NCI-H1694 treated with DMSO at 0.1 percent for 48 hours (cell line): ENCODE data around the gene CRHR2.

ENCODE experiments used
- DNase-seq: peaks from one replicate; lab custom pipeline; 2025; lab: John Stamatoyannopoulos, UW

CRHR2 gene

GRCh38 chr7:30706908-30707307 lies 24.7 kb upstream of the CRHR2 start:
- no peak for DNase-seq

- no peak for DNase-seq
Observed at GRCh38 chr7:30706316-30706715, 24.1 kb upstream of the CRHR2 start.

DNA sequence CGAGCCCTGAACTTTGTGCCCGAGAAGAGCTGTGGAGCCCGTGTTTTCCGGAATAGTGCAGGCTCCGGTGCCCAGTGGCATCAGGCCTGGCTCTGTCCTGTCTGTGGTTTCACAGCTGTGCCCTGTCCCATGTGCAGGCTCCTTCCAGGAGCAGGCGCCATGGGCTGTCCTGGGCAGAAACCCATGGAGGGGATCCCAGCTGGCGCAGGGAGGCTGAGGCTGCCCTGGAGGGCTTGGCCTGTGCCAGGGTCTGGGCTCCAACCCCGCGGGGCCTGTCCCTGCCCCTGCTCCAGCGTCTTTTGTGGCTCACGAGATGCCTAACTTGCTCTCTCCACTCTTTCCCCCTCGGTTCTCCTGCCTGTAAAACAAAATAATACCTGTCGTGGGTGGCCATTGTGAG lies 23.3 kb upstream of the CRHR2 start:
- DNase-seq, result no peak

DNA sequence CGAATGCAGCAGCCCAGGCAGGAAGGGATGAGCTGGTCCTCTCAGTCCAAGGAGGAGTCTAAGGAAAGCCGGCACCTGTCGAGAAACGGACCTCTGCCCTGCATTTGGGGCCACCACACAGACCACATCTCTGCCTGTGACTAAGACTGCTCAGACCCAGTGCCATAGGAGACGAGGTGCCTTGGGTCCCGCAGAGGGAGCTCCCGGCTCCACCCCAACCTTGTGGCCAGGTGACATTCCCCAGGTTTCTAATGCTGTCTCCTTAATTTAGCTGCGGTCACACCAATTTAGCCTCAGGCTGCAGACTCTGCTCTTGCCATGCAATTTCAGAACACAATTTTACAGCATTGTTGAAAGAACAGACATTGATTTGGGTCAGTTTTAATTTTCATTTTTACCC lies 22.8 kb upstream of the CRHR2 start:
- DNase-seq, result no peak

DNA sequence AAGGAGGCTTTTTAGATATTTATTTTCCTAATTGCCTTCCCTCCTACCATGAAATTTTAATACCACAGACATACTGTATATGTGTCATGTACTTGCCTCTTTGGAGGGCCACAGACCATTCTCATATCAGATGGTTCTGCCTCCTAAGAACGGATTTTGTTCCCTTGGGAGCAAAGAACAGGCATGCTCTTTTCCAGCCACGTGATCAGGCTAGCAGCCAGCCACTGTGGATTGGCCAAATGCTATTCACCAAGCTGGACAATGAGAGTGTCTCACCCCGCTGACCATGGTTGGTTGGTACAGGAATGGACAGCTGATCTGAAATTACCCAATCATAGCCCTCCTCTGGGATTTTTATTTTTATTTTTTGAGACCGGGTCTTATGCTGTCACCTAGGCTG lies 21.5 kb upstream of the CRHR2 start:
- no peak for DNase-seq

DNA sequence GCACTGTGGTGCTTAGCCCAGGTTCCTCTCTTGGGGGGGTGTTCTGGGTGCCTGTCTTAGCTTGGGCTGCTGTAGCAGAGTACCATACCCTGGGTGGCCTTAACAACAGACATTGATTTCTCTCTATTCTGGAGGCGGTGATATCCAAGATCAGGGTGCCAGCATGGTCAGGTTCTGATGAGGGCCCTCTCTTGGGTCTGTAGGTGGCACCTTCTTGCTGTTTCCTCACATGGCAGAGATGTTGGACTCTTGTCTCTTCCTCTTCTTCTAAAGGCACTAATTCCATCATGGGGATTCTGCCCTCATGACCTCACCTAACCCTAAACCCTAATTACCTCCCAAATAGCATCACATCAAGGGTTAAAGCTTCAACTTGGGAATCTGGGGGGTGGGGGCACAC lies 19.9 kb upstream of the CRHR2 start:
- no peak for DNase-seq

DNA sequence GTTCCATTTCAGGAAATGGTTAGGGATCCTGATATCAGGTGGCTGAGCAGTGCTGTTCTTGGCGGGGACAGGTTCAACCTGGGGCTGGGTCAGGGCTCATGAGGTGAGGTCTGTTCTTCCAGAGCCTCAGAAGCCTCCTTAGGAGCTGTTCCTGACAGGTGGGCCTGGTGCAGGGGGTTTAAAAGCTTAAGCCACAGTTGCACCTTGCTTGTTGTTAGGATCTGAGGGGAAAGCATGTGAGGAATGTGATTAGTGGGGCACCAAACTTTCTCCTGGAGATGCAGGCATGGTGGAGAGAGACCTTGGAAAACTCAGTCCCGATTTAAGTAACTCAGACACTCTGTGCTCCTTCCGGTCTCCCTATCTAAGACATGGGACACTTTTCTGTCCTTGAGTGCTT lies 18.7 kb upstream of the CRHR2 start:
- no peak for DNase-seq

DNA sequence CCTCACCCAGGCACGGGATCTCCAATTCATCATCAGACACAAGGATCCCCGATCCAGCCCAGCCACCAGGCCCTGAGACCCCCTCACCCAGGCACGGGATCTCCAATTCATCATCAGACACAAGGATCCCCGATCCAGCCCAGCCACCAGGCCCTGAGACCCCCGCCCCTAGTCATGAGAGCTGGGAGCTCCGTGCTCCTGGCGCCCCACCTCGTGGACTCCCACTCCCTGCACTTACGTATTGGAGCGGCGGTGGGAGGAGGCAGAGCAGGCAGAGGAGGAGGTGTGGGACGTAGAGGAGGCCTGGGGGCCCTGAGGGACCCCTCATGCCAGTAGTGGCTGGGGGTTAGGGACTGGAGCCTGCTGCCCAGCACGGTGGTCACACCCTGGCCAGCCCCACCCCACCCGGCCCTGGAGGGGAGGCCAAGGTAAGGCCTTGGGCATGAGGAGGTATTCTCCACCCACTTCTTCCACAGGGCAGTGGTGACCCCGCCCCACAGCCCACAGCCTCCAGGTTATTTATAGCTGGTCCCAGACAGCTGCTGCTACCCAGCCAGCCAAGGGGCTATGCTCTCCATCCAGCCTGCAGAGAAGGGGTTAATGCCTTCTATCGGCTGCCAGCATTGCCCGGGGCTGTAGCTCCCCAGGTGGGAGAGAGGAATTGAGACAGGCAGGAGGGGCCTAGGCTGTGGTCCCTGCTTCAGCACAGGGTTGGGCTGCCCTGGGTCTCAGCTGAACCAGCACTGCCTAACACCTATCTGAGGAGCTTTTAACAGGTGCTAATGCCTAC lies 17.6 kb upstream of the CRHR2 start:
- no peak for DNase-seq

GRCh38 chr7:30698481-30698880 lies 16.2 kb upstream of the CRHR2 start:
- no peak for DNase-seq

DNA sequence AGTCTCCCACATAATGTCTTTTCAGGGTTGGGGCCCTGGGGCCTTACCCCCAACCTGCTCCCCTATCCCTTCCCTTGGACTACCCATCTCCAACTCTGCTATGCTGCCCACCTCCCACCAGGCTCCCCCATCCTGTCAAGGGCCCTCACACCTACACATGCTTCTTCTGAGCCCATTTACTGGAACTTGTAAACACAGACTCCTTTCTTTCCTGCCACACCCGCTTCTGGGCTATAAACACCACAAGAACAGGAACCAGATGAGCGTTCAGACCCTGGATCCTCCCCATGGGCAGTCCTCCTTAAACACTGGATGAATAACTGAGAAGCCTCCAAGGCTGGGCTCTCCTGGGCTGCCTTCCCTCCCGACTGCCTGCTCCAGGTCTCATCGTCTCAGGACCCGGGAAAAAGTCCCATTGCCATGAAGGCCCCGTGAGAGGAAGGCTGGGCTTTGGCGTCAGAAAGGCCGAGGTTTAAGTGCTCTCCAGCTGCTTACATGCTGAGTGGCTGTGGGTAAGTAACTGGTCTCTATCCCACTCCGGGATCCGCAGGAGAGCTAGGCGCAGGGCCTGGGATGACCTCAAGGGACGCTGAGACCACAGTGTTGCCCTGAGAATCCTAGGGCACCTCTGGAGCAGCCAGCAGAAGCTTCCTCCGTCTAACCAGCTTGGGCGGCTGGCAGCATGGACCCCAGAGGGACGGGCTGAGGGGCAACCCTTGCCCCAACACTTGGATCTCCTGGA lies 15.6 kb upstream of the CRHR2 start:
- DNase-seq, result no peak

DNA sequence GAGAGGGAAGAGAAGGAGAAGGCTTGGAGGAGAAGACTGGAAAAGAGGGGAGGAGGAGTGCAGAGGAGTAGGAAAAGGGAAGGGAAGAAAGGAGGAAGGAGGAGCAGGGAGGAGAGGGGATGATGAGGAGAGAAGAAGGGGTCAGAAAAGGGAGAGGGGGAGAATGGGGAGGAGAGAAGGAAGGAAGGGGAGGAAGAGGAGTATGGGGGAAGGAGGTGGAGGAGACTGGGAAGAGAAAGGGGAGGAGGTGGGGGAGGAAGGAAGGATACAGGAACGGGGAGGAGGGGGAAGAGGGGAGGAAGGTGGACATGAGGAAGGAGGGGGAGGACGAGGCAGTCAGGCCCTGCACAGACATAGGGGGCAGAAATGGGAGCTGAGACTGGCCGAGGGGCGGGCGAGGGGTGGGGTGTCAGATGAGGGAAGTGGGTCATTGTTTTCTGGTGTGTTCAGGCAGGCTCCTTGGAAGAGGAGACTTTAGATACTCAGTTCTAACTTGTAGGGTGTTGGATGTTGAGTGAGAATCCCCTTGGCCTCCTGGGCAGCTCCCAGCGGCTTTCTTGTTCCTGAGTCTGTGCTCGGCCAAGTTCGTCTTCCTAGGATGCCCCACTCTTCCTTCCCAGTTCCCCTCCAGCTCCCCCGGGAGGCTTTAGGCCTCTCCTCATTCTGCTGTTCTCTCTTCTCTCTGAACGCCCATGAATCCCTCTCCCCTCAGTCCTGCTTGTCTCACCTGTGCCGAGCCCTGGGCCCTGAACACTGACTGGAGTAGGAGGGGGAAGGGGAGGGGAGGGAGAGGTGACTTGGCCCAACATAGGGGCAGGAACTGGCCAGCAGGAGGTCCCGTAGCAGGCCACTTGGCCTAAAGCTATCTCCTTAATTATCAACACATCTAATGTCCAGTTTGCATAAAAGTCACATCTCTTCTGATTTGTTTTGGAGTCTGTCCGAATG lies 12.8 kb upstream of the CRHR2 start:
- DNase-seq, result no peak

DNA sequence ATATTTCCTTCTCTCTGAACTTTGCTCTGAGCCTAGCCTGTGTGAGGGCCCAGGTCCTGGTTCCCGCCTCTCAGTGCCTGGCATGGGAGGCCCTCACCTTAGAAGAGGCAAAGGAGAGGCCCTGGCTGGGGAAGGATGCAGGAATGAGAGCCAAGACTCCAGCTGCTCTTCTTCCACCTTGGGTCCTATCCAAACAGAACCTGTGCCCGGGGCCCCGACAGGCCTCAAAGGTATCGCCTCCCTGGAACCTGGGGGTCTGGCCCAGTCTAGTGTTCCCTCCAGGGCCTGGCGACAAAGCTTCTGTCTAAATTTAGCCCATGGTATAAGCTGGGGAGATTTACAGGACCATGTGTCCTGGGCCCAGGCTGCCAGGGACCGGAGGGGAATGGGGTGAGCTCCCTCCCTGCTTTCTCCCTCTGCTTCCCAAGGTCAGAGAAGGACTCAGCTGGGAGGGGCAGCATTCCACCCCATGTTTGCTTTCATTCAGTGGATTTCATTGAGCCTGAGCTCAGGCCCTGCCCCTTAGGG lies 12.0 kb upstream of the CRHR2 start:
- no peak for DNase-seq

GRCh38 chr7:30692882-30693281 lies 10.6 kb upstream of the CRHR2 start:
- no peak for DNase-seq

DNA sequence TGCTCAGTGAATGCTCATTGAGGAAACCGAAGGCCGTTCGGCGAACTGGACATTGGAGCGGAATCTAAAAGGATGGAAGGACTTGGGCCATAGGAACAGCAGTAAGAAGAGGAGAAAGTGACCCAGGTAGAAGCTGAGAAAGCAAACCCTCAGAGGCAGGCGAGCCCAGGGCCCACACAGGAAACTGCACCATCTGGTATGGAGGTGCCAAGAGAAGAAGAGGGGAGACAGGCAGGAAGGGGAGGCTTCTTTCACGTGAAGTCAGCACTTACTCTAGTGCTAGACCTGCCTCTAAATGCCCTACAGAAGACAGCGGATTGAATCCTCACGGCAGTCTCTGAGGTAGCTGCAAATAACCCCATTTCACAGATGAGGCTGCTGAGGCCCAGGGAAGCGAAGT lies 10.2 kb upstream of the CRHR2 start:
- no peak for DNase-seq

DNA sequence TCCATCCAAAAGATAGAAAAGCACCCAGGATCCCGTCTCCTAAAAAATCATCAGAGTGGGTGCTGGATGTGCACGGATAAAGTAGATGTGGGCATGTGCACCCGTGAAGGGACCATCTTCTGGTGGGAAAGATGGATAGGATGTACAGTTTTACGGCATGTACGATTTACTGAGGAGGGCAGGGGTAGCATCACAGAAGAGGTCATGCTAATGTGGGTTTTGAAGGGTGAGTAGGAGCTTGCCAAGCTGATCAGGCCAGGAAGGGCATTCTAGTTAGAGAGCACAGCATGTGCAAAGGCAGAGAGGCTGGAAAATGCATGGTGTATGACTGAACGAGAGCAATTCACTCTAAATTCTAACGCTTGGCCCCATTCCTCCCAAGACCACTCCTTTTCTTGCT lies 7.8 kb upstream of the CRHR2 start:
- no peak for DNase-seq

- no peak for DNase-seq
Observed at GRCh38 chr7:30688718-30689221, 6.5 kb upstream of the CRHR2 start.

GRCh38 chr7:30687604-30688003 lies 5.3 kb upstream of the CRHR2 start:
- no peak for DNase-seq

DNA sequence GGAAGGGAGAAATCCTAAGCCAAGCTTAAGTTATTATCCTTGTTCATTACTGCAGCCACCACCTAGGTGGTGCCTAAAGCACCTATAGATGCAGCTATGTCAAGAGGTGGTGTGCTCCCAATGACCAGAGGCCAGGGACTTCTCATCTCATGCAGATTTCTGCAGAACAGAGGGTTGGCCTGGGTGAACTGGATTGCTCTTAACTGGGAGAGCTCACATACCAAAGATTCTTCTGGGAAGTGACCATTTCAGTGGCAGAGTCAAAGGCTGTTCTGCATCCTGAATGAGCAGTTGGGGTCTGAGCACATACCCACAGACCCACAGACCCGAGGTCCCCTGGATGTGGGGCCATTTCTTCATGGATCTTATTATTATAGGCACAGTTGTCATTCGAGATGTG lies 2.1 kb upstream of the CRHR2 start:
- DNase-seq, result no peak

DNA sequence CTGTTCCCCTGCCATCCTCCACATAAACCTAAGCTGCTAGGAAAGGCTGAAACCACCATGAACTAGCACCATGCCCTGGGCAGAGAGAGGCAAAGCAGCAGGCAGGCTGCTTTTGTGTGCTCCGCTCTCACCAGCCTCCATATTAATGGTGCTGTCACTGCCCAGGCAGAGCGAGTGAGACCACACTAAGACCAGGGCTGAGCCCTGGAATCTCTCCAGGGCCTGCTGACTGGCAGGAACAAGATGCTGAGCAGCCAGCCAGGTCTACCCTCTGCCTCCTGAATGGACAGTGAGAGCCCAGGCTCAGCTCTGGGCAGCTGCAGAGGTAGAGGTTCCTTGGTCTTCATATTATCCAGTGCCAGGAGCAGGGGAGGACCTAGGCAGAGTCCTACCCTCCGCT lies 1.6 kb upstream of the CRHR2 start:
- DNase-seq, result no peak

GRCh38 chr7:30683306-30683705 lies 1.1 kb upstream of the CRHR2 start:
- DNase-seq, result no peak

GRCh38 chr7:30681815-30682211 lies 443 bp downstream of the CRHR2 start:
- no peak for DNase-seq

GRCh38 chr7:30681331-30681797 lies 892 bp downstream of the CRHR2 start:
- DNase-seq, result no peak
